Suprapubic skin (tissue), 4 donors: ENCODE measurements around the gene SDHAF3. TPM values are rescaled to one million over a fixed set of nuclear protein-coding genes. Genes with fewer than 3 reads are reported as not detected.

Experiments
- DNase-seq, 2 donors: peaks; one replicate each; pipeline ENCODE4 v3.0.0-alpha.2; 2019; ENCODE audit warnings: low spot score in 2 of 2
- H3K27ac ChIP-seq: fragments of 200-600 bp; sonication (generic); one replicate; pipeline ENCODE4 v1.5.1; 2019
- H3K27me3 ChIP-seq: fragments of 200-600 bp; sonication (generic); one replicate; pipeline ENCODE4 v1.5.1; 2019
- H3K36me3 ChIP-seq: fragments of 200-600 bp; sonication (generic); one replicate; pipeline ENCODE4 v1.5.1; 2019
- H3K4me1 ChIP-seq: fragments of 200-600 bp; sonication (generic); one replicate; pipeline ENCODE4 v1.5.1; 2019
- H3K4me3 ChIP-seq: fragments of 200-600 bp; sonication (generic); one replicate; pipeline ENCODE4 v1.5.1; 2019; ENCODE audit warnings: mild to moderate bottlenecking
- H3K9me3 ChIP-seq: fragments of 200-600 bp; sonication (generic); one replicate; pipeline ENCODE4 v1.5.1; 2019
- CTCF ChIP-seq, 2 donors: fragments of 200-600 bp in 1 of 2; fragments of 450-650 bp in 1 of 2; sonication (generic) in 1 of 2; IDR thresholded peaks; one replicate each; pipeline ENCODE4 v1.5.1; 2016 to 2019; ENCODE audit warnings: antibody characterized with exemption in 2 of 2, mild to moderate bottlenecking in 1 of 2, moderate library complexity in 1 of 2
- EP300 ChIP-seq: sonication (generic); formaldehyde crosslinking; IDR thresholded peaks from one replicate; pipeline ENCODE4 v1.6.1; 2017; ENCODE audit warnings: antibody characterized with exemption
- POLR2A ChIP-seq, 2 donors: fragments of 450-650 bp; IDR thresholded peaks; one replicate each; pipeline ENCODE4 v1.6.1; 2017; ENCODE audit warnings: antibody characterized with exemption in 2 of 2, mild to moderate bottlenecking in 2 of 2, moderate library complexity in 2 of 2
- POLR2AphosphoS5 ChIP-seq, 3 donors: sonication (generic); formaldehyde crosslinking; IDR thresholded peaks; one replicate each; pipeline ENCODE4 v1.6.1; 2017; ENCODE audit warnings: antibody characterized with exemption in 3 of 3
- WGBS: methylation state at CpG from one replicate; pipeline ENCODE4 v1.1.5; 2018; 5-methylcytosine and 5-hydroxymethylcytosine counted together
- total RNA-seq, 4 donors: library from RNA; depleted of rRNA; stranded (reverse); fragments of >200 nt; gene quantifications; one replicate each; pipeline ENCODE4 v1.1.0, GENCODE V29; 2016

SDHAF3 gene
- total RNA-seq, 4 donors from 2014 or later = 8.9 to 12.1 (median 10.1) TPM

DNA sequence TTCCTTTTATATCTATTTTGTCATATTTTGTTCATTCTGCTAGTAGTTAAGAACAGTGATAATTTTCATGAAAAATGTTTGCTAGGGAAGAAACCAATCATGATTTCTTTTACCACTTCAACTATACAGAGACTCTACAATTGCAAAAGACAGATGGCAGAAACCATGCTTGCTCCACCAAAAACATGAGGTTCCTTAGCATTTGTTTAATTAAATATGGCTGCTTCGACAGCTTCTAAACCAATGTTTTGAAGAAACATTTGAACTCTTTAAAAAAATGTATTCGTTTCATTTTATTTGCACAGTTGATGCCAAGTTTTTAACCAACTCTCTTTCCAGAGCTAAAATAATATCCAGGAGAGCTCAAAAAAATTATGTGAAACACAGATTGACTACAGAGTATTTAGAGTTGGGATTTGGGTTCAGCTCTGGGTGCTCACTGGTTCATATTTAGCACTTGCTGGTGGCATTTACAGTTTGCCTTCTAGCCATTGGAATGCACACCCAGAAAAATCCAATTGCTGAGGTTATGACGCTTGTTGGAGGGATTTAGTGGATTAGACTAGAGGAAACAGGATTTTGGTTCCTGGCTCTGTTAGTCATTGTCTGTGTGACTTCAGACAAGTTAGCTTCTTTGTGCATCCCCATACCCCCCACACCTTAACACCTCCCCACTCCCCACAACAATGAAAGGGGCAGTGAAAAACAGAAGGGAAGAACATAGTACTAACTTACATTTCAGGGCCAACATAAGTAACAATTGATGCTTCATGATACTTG, 35.8 kb upstream of the SDHAF3 start:
- H3K4me3 ChIP-seq = no peak overlapping the region
- WGBS = 48% methylated on average over 3 of the region's 3 CpGs
- no peak for DNase-seq
- TF ChIP-seq EP300 = no peak
- no peak for TF ChIP-seq POLR2AphosphoS5 (IDR thresholded peaks at IDR 0.05)
- TF ChIP-seq CTCF (IDR thresholded peaks at IDR 0.05) = no peak
- no peak for TF ChIP-seq POLR2A (IDR thresholded peaks at IDR 0.05)
- H3K27ac ChIP-seq = no peak overlapping the region
- H3K36me3 ChIP-seq = no peaks in the 10 kb centered on the region
- no peaks in the 10 kb centered on the region for H3K9me3 ChIP-seq
- H3K27me3 ChIP-seq = peaks cover 11% of the 10 kb centered on the region
- no peaks in the 10 kb centered on the region for H3K4me1 ChIP-seq

- DNase-seq = no peak
- H3K4me1 ChIP-seq = no peaks in the 10 kb centered on the region
- H3K9me3 ChIP-seq = no peaks in the 10 kb centered on the region
- no peak overlapping the region for H3K4me3 ChIP-seq
- WGBS = 55% methylated on average over 3 of the region's 3 CpGs
- TF ChIP-seq POLR2AphosphoS5 (IDR thresholded peaks at IDR 0.05) = no peak
- no peak for TF ChIP-seq POLR2A (IDR thresholded peaks at IDR 0.05)
- TF ChIP-seq CTCF (IDR thresholded peaks at IDR 0.05) = no peak
- no peak for TF ChIP-seq EP300
- H3K36me3 ChIP-seq = no peaks in the 10 kb centered on the region
- H3K27me3 ChIP-seq = peaks cover 28% of the 10 kb centered on the region
- no peak overlapping the region for H3K27ac ChIP-seq
Measured at GRCh38 chr7:97088364-97088763, 29.1 kb upstream of the SDHAF3 start.

GRCh38 chr7:97089771-97090170, 27.7 kb upstream of the SDHAF3 start:
- H3K9me3 ChIP-seq = no peaks in the 10 kb centered on the region
- TF ChIP-seq POLR2AphosphoS5 (IDR thresholded peaks at IDR 0.05) = no peak
- WGBS = 65% methylated on average over 6 of the region's 6 CpGs
- no peaks in the 10 kb centered on the region for H3K4me1 ChIP-seq
- H3K4me3 ChIP-seq = no peak overlapping the region
- H3K36me3 ChIP-seq = no peaks in the 10 kb centered on the region
- no peak for DNase-seq
- no peak overlapping the region for H3K27ac ChIP-seq
- H3K27me3 ChIP-seq = peaks cover 28% of the 10 kb centered on the region

DNA sequence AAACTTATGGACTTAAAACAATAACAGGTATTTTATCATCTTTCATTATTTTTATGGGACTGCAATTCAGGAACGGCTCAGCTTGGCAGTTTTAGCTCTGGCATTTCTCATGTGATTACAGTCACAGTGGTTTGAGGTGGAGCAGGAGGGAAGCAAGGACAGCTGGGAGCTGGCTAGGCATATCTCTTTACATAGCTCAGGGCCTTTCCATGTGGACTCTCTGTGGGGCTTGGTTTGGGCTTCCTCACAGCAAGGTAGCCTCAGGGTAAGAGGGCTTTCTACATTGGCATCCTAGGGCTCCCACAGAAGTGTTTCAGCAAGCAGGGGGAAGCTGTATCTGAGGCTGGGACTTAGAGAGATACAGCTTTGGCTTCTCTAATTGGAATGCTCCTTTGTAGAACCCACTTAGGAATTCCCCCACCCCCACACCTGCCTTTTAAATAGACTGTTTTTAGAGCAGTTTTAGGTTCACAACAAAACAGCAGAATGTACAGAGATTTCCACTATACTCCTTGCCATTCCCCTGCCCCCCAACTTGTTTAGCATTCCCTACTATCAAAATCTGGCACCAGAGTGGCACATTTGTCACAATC, 26.6 kb upstream of the SDHAF3 start:
- Histone ChIP-seq H3K9me3 (no peaks in the 10 kb centered on the region), H3K4me3 (no peak overlapping the region), H3K27ac (no peak overlapping the region), H3K27me3 (peaks cover 21% of the 10 kb centered on the region), H3K4me1 (no peaks in the 10 kb centered on the region), H3K36me3 (no peaks in the 10 kb centered on the region)
- 65% methylated on average over 1 of the region's 1 CpG for WGBS
- DNase-seq = no peak
- TF ChIP-seq EP300 = no peak

DNA sequence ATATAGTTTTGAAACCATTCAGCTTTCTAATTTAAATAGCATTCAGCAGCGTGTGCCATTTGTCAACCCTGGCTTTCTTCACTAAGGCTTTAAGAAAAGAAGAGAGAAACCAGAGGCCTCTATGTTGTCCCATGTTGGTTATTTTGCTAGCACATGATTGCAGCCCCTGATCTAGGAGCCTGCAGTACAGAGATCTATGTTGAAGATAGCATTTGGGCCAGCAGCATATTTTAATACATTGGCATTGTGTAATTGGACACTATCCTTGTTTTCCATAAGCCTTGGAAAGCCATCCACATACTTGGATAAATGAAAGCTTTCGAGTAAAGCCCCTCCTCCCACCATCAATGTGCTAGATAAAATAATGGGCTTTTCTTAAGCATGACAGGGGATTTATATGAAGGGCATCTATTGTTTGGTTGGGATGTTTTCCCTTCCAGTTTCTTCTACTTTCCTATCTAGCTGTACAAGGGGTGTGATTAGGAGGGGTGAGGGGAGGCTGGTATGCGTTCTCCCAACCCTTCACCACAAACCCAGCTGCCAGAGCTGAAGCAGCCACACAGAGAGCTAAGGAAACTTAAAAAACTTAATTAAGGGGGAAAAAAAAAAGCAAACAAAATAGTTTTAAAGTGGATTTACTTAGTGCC, 23.1 kb upstream of the SDHAF3 start:
- no peaks in the 10 kb centered on the region for H3K4me1 ChIP-seq
- 44% methylated on average over 3 of the region's 3 CpGs for WGBS
- no peak overlapping the region for H3K4me3 ChIP-seq
- H3K9me3 ChIP-seq = no peaks in the 10 kb centered on the region
- no peak for DNase-seq
- H3K27ac ChIP-seq = no peak overlapping the region
- H3K36me3 ChIP-seq = no peaks in the 10 kb centered on the region
- TF ChIP-seq POLR2AphosphoS5 (IDR thresholded peaks at IDR 0.05) (no peak), POLR2A (IDR thresholded peaks at IDR 0.05) (no peak), CTCF (IDR thresholded peaks at IDR 0.05) (no peak), EP300 (no peak)
- H3K27me3 ChIP-seq = peaks cover 9% of the 10 kb centered on the region

DNA sequence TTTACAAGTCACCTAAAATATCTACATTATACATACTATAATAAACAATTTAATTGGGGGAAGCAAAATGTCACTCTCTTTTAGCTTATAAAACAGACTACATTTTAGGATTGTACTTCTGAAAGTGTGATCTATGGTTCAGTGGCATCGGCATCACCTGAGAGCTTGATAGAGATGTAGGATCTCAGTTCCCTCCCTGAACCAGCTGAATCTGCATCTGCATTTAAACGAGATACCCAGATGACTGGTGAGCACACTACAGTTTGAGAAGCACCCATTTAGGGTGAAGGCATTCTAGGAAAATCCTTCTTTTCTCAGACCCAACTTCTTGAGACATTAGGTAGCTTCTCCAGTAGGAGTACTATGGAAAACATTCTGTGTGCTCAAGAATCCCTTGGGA, 21.5 kb upstream of the SDHAF3 start:
- Histone ChIP-seq H3K4me1 (no peaks in the 10 kb centered on the region), H3K4me3 (no peak overlapping the region), H3K9me3 (no peaks in the 10 kb centered on the region), H3K27me3 (no peaks in the 10 kb centered on the region), H3K27ac (no peak overlapping the region), H3K36me3 (no peaks in the 10 kb centered on the region)
- 85% methylated on average over 2 of the region's 2 CpGs for WGBS
- TF ChIP-seq POLR2A (IDR thresholded peaks at IDR 0.05) (no peak), CTCF (IDR thresholded peaks at IDR 0.05) (no peak), EP300 (no peak), POLR2AphosphoS5 (IDR thresholded peaks at IDR 0.05) (no peak)
- DNase-seq = no peak
